Bronchial epithelial cell (primary cell): ENCODE data around the gene CLDN10. TPM values are rescaled to one million over a fixed set of nuclear protein-coding genes. Genes with fewer than 3 reads are reported as not detected.

Experiments
- DNase-seq: peaks from one replicate; pipeline ENCODE4 v3.0.0-alpha.2; 2010; ENCODE audit warnings: low read depth
- FAIRE-seq: peaks from 2 replicates; lab custom pipeline; 2011; peaks lifted over from hg19 to GRCh38; lab: Jason Lieb, UNC
- H3K27me3 ChIP-seq: 2 replicates; pipeline ENCODE4 v1.5.1; 2011; ENCODE audit warnings: low read length; ENCODE audit not compliant: control insufficient read depth, insufficient read depth
- H3K36me3 ChIP-seq: 2 replicates; pipeline ENCODE4 v1.5.1; 2011; ENCODE audit warnings: low read length; ENCODE audit not compliant: control insufficient read depth, insufficient read depth
- H3K4me3 ChIP-seq: 2 replicates; pipeline ENCODE4 v1.5.1; 2011; ENCODE audit warnings: mild to moderate bottlenecking, low read depth, low read length, control low read depth
- total RNA-seq: library from RNA; depleted of rRNA; stranded (reverse); fragments of >200 nt; gene quantifications from 2 replicates; pipeline ENCODE4 v1.2.1, GENCODE V29; 2014
- TF ChIP-seq, protein P1 (sequence below): IDR thresholded peaks from 2 replicates; pipeline ENCODE4 v1.5.1; 2011; ENCODE audit warnings: mild to moderate bottlenecking, moderate library complexity, low read length, control low read depth, inconsistent platforms; ENCODE audit not compliant: insufficient read depth, severe bottlenecking

Gene CLDN10
- total RNA-seq, 1 donor from 2014 or later, result not detected

DNA sequence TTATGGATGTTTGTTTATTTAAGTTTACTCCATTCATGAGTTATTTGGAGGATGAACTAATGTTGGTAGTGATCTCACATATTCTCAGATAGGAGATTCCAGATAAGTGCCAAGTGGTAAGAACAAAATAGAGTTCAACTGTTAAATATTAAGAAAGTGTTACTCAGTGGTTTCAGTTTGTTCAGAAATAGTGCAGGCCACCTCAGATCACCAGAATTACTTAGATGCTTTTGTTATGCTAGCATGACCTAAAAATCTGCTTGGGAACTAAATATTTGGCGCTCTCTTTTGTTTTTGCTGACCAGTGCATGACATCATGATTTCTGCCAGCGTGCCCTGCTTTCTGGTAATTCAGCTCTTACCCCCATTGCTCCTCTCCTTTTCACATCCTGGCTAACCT, 15.6 kb downstream of the CLDN10 start:
- peaks cover 3% of the 10 kb centered on the region for H3K27me3 ChIP-seq
- no peak for DNase-seq
- H3K36me3 ChIP-seq, result no peaks in the 10 kb centered on the region
- no peak overlapping the region for H3K4me3 ChIP-seq
- no peak for FAIRE-seq
- TF ChIP-seq, protein P1, sequence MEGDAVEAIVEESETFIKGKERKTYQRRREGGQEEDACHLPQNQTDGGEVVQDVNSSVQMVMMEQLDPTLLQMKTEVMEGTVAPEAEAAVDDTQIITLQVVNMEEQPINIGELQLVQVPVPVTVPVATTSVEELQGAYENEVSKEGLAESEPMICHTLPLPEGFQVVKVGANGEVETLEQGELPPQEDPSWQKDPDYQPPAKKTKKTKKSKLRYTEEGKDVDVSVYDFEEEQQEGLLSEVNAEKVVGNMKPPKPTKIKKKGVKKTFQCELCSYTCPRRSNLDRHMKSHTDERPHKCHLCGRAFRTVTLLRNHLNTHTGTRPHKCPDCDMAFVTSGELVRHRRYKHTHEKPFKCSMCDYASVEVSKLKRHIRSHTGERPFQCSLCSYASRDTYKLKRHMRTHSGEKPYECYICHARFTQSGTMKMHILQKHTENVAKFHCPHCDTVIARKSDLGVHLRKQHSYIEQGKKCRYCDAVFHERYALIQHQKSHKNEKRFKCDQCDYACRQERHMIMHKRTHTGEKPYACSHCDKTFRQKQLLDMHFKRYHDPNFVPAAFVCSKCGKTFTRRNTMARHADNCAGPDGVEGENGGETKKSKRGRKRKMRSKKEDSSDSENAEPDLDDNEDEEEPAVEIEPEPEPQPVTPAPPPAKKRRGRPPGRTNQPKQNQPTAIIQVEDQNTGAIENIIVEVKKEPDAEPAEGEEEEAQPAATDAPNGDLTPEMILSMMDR, result no peak

DNA sequence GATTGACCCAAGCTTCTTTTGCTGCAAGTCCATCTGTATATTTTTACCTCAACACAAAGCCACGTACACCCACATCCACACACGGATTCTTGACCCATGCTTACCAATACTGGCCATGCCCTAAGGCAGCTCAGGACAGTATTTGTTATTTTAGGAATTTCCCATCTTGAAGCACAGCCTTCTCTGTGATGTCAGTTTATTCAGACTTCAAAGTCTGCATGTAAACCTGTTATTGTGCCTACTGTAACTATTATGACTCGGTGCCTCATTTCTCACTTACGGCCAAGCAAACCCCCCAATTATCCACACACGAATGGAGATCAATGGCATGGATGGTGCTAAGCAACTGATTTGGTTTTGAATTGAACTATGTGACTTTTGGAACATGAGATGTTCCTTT, 17.5 kb downstream of the CLDN10 start:
- DNase-seq (no peak), FAIRE-seq (peak; percentile 13)
- Histone ChIP-seq H3K4me3 (no peak overlapping the region), H3K36me3 (no peaks in the 10 kb centered on the region), H3K27me3 (peaks cover 3% of the 10 kb centered on the region)
- TF ChIP-seq, protein P1, result no peak

DNA sequence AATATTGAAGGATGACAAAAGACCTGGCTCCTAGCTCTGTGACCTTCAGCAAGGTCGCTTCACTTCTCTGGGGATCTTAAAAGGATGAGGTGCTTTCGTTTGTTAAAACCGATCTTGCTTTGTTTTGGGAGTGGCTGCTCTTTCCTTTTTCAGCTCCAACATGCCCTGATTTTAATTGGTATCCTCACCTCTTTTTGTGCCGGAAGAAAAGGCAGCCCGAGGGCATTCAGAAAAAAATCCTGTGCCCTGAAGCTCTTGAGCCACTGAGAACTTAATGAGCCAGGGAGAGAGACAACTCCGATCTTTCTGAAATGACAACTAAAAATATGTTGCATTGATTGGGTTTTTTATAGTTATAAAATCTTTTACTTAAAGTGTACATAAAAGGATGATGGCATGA, 19.4 kb downstream of the CLDN10 start:
- H3K4me3 ChIP-seq, result no peak overlapping the region
- DNase-seq (no peak), FAIRE-seq (no peak)
- H3K36me3 ChIP-seq, result no peaks in the 10 kb centered on the region
- H3K27me3 ChIP-seq, result peaks cover 3% of the 10 kb centered on the region
- TF ChIP-seq, protein P1, result no peak

DNA sequence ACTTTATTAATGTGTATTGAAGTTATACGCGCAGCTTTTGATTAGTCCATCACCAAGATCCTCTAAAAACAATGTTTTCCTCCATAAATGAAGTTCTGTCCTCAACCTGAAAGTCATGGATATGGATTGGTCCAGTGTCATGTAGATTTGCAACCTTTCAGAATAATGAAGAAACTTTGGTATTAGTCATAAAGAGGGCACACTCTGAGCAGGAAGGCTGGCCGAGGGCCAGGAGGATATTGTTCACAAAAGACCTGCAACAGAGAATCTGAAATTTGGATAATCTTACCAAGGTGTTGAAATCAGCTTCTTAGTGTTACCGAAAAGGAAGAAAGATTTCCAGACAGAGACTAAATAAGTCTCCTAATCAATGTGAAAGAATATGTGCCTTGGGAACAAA, 20.7 kb downstream of the CLDN10 start:
- DNase-seq, result peak; percentile 88
- no peak for FAIRE-seq
- H3K36me3 ChIP-seq, result no peaks in the 10 kb centered on the region
- H3K4me3 ChIP-seq, result no peak overlapping the region
- peaks cover 3% of the 10 kb centered on the region for H3K27me3 ChIP-seq
- TF ChIP-seq, protein P1, result no peak

DNA sequence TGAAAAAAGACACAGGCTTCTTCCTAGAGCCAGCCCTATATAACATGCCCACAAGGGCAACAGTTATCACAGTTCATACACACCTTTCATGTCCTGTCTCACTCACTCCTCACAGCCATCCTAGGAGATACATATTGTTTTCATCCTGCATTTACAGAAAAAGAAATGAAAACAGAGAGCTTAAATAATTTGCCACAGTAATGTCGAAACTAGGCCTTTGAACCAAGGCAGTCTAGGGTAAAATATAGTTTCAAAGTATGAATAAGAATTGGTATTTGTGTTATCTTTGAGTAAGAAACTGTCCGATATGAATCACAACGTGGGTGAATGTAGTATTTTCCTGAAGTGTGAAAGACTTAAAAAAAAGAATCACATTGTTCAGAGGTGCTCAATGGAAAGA, 26.8 kb downstream of the CLDN10 start:
- H3K27me3 ChIP-seq, result no peaks in the 10 kb centered on the region
- no peak overlapping the region for H3K4me3 ChIP-seq
- H3K36me3 ChIP-seq, result no peaks in the 10 kb centered on the region
- no peak for FAIRE-seq
- TF ChIP-seq, protein P1, result no peak
- DNase-seq, result no peak

DNA sequence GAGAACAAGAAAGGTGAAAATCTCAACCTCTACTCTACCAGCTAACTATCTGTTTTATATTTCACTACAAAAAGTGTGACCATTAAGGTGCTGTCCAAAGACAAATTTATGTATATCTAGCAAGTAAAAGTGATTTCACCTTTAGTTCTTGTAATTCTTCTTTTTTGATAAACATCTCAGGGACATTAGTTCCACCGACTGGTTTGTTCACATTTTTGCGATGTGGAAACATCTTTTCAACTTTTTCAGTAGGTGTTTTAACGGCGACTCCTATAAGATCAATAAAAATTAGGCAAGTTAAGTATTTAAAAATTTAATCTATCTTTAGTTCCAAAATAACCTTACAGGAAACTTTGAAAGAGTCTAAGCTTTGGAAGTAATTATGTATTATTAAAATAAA, 33.3 kb downstream of the CLDN10 start:
- no peak for FAIRE-seq
- TF ChIP-seq, protein P1, result no peak
- no peak overlapping the region for H3K4me3 ChIP-seq
- no peaks in the 10 kb centered on the region for H3K27me3 ChIP-seq
- H3K36me3 ChIP-seq, result no peaks in the 10 kb centered on the region
- DNase-seq, result no peak
